ENCODE data around the gene ALG14. TPM values are rescaled to one million over a fixed set of nuclear protein-coding genes. Genes with fewer than 3 reads are reported as not detected.
A peak's percentile ranks its signal among the peaks of the same experiment; 100 is the strongest.

The ALG14 gene
- total and polyA plus RNA-seq, 2 of the 4 experiments (the other 2 are of a cell fraction): 1.7 to 2.0 TPM

DNA sequence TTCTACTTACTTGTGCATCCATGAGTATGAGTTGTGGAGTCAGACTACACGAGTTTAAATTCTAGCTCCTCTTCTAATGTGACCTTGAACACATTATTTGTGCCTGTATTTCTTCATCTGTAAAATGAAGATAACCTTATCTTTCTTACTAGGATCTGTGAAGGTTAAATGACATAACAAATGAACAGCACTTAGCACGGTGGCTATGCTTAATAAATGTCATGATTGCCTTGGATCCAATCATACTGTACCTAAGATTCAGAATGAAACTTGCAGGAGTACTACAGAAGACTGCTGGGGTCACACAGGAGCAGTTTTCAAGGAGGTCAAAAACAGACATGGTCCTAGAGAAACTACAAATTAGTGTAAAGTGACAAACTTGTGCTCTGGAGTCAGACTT lies 22.2 kb upstream of the ALG14 start:
- DNase-seq (no peak), ATAC-seq (ENCODE audit: low read depth) (no peak)
- Histone ChIP-seq H3K4ac (ENCODE audit: low read depth, low read length) (no peak overlapping the region), H2BK20ac (ENCODE audit: low read depth, low read length) (no peak overlapping the region; the same call in 1 of the 2 replicates), H4K91ac (ENCODE audit: insufficient read depth, low read depth, low read length) (no peak overlapping the region), H4K8ac (ENCODE audit: low read depth in 2 of 2, low read length in 2 of 2) (no peak overlapping the region), H3K4me1 (ENCODE audit: control insufficient read depth, insufficient read depth, low read length) (peaks cover 2% of the 10 kb centered on the region; the same call in 1 of the 2 replicates), H3K27ac (ENCODE audit: insufficient read depth, low read length) (peak overlapping the region; percentile 72; the same call in 1 of the 2 replicates), H3K56ac (ENCODE audit: extremely low read depth, insufficient read depth, low read length) (no peak overlapping the region), H3K9ac (ENCODE audit: low read depth, low read length) (no peak overlapping the region), H2BK120ac (ENCODE audit: low read depth, low read length) (no peak overlapping the region), H3K23ac (ENCODE audit: low read depth, low read length) (no peak overlapping the region), H3K18ac (ENCODE audit: low read depth, low read length) (peak overlapping the region; percentile 41), H4K20me1 (ENCODE audit: insufficient read depth, low read length) (no peaks in the 10 kb centered on the region), H3K36me3 (ENCODE audit: control insufficient read depth, insufficient read depth, low read length) (no peaks in the 10 kb centered on the region), H3K4me3 (ENCODE audit: insufficient read depth, low read depth, low read length) (no peak overlapping the region), H2AFZ (replicated peaks; ENCODE audit: low read length, poor library complexity) (no peak overlapping the region), H3K4me2 (ENCODE audit: low read depth, low read length) (no peak overlapping the region), H4K5ac (ENCODE audit: low read depth, low read length) (no peak overlapping the region; the same call in 1 of the 2 replicates), H3K27me3 (ENCODE audit: control insufficient read depth, insufficient read depth, low read length) (no peaks in the 10 kb centered on the region), H2BK15ac (ENCODE audit: low read depth, low read length) (no peak overlapping the region), H3K14ac (replicated peaks; ENCODE audit: low read depth, low read length) (peak overlapping the region; percentile 42; the same call in 1 of the 2 replicates), H2BK5ac (ENCODE audit: low read depth, low read length, poor library complexity, severe bottlenecking) (no peak overlapping the region), H2AK5ac (ENCODE audit: low read depth, low read length) (no peak overlapping the region), H3K9me1 (ENCODE audit: insufficient read depth, low read length) (no peaks in the 10 kb centered on the region), H3K79me1 (ENCODE audit: low read depth in 1 of 2, low read length in 2 of 2) (no peaks in the 10 kb centered on the region), H3K9me3 (ENCODE audit: control insufficient read depth, insufficient read depth, low read length) (peaks cover 2% of the 10 kb centered on the region; the same call in 1 of the 2 replicates), H2AK9ac (replicated peaks; ENCODE audit: low read depth, low read length, poor library complexity) (no peak overlapping the region)
- BruUV-seq (replicated peaks): no TSS peak
- ChIA-PET CTCF (no interaction called here), POLR2A (ENCODE audit: unreplicated experiment) (no interaction called here)
- dilution Hi-C loops (cut with HindIII; ENCODE audit: low sequenced_read_pairs, unreplicated experiment) (no loop called here), intact Hi-C loops (cut with micrococcal nuclease) (no loop called here), in situ Hi-C loops (cut with MboI; ENCODE audit: low sequenced_read_pairs) (no loop called here)
- WGBS, 2 experiments (ENCODE audit: extremely low coverage in 2 of 2, insufficient read length in 1 of 2): 33% methylated on average over 1 of the region's 2 CpGs; no CpG with 5 or more reads in 1 of the 2 experiments
- TF ChIP-seq RAD21 (IDR thresholded peaks at IDR 0.05; ENCODE audit: low read length): no peak
- TF ChIP-seq MXI1 (IDR thresholded peaks at IDR 0.05; ENCODE audit: borderline replicate concordance, low read depth, low read length): no peak
- TF ChIP-seq, protein P1, sequence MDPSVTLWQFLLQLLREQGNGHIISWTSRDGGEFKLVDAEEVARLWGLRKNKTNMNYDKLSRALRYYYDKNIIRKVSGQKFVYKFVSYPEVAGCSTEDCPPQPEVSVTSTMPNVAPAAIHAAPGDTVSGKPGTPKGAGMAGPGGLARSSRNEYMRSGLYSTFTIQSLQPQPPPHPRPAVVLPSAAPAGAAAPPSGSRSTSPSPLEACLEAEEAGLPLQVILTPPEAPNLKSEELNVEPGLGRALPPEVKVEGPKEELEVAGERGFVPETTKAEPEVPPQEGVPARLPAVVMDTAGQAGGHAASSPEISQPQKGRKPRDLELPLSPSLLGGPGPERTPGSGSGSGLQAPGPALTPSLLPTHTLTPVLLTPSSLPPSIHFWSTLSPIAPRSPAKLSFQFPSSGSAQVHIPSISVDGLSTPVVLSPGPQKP (IDR thresholded peaks at IDR 0.05; ENCODE audit: borderline replicate concordance, low read depth, low read length): no peak
- TF ChIP-seq SMC3 (IDR thresholded peaks at IDR 0.05; ENCODE audit: low read depth, low read length): no peak
- TF ChIP-seq BHLHE40 (IDR thresholded peaks at IDR 0.05; ENCODE audit: low read depth, low read length): no peak
- TF ChIP-seq CHD1 (IDR thresholded peaks at IDR 0.05; ENCODE audit: low read depth, low read length): no peak
- no peak for TF ChIP-seq MAZ (IDR thresholded peaks at IDR 0.05; ENCODE audit: borderline replicate concordance, low read depth, low read length)
